ENCODE results near the gene PRPF4.

The PRPF4 gene

GRCh38 chr9:113306566-113306965, 31.1 kb downstream of the PRPF4 start:
- Histone ChIP-seq H3K4me3 (no peak overlapping the region), H3K27ac (no peak overlapping the region)

DNA sequence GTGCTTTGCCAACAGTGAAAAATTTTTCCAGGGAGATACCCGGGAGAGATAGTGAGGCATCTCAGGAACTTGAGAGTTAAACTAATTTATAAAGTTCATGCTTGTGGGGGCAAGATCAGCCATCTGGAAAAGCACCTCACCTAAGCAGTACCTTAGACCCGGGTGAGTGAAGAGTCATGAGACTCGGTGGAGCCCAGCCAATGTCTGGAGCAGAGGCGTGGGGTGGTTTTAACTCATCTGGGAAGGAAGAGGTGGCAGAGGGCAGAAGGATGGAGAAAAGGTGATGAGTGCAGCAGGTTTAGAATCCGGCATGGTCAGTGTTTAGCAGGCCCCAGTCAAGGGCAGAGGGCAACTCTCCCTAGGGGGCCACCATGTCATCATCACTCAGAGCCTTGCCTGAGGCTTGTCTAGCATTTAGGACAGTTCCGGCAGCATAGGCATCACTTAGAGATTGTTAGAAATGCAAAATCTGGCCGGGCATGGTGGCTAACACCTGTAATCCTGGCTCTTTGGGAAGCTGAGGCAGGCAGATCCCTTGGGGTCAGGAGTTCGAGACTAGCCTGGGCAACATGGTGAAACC, 32.0 kb downstream of the PRPF4 start:
- no peak overlapping the region for H3K4me3 ChIP-seq
- no peak overlapping the region for H3K27ac ChIP-seq

DNA sequence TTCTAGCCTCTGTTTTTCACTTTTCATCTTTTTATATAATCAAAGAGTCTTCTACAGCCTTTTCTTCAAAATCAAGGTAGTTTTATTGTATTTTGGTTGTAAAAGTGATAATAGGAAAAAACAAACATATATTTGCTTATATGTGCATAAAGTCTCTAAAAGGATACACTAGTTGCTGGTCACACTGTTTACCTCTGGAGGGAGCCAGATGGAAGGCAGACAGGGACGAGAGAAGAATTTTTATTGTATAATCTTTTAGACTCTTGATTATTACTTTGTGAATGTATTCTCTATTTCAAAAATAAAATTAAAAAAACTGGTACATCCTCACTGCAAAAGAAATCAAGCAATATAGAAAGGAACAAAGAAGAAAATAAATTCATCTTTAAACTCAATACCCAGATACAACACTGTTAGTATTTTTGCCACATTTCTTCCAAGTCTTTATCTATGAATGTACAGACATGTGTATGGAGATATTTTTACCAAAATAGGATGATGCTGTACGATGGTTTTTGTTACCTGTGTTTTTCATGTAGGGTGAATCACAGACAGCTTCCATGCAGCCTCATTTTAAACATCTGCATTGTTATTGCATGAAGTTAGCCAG, 33.9 kb downstream of the PRPF4 start:
- H3K27ac ChIP-seq = no peak overlapping the region

DNA sequence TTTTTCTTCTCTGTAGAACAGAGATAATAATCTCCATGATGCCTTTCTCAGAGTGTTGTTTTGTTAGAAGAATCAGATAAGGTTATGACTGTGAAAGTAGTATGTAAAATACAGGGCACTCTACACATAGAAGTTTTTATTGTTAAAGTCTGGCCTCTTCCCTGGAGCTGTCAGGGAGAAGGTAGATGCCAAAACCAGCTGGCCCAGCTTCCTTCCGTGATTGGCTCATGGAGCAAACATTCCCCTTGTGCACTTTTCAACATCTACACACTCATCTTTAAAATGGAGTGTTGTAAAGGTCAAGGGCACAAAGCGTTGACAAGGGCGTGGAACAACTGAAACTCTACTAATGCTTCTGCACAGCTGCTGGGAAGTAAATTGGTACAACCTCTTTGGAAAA, 35.1 kb downstream of the PRPF4 start:
- H3K4me3 ChIP-seq = no peak overlapping the region
- peak overlapping the region in 1 of 21 experiments; percentile 5 for H3K27ac ChIP-seq

More for the DNA sequence above, 33.9 kb downstream of the PRPF4 start:
- no peak overlapping the region for H3K4me3 ChIP-seq

- H3K4me3 ChIP-seq = no peak overlapping the region
- no peak overlapping the region for H3K27ac ChIP-seq
Observed at GRCh38 chr9:113311961-113312360, 36.5 kb downstream of the PRPF4 start.

- H3K4me3 ChIP-seq = no peak overlapping the region
- H3K27ac ChIP-seq = no peak overlapping the region
Observed at GRCh38 chr9:113313261-113313660, 37.8 kb downstream of the PRPF4 start.

DNA sequence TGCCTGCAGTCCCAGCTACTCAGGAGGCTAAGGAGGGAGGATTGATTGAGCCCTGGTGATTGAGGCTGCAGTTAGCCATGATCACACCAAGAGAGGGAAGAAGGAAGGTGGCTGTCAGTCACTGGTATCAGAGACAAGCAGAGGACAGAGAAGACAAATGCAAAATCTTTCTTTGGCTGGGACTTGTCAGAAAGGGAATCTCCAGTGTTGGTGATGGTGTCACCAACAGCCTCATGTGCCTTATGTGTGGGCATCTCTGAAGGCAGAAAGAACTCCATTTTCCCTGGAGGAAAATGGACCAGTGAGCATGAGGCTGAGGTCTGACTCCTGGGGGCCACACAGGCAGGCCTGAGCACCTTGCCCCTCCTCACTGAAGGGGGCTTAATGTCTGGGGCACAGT, 39.8 kb downstream of the PRPF4 start:
- H3K27ac ChIP-seq = no peak overlapping the region

DNA sequence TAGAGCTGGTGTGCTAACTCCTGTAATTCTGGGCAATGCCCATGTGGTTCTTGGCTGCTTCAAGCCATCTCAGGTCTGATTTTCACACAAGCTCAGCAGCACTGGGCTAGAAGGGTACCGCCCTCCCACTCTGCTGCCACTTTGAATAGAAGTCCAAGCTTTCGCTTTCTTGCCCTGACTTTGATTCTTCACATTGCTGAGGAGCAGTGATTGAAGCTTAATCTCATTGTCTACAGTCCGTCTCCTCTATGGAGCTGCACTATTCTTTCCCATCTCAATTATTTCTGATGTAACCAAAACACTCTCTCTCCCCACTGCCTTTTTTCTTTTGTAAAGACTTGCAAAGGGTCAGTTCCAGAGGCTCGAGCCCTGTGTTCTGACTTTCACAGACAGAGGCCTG, 40.6 kb downstream of the PRPF4 start:
- Histone ChIP-seq H3K4me3 (no peak overlapping the region), H3K27ac (no peak overlapping the region)

More for the DNA sequence above, 39.8 kb downstream of the PRPF4 start:
- no peak overlapping the region for H3K4me3 ChIP-seq

DNA sequence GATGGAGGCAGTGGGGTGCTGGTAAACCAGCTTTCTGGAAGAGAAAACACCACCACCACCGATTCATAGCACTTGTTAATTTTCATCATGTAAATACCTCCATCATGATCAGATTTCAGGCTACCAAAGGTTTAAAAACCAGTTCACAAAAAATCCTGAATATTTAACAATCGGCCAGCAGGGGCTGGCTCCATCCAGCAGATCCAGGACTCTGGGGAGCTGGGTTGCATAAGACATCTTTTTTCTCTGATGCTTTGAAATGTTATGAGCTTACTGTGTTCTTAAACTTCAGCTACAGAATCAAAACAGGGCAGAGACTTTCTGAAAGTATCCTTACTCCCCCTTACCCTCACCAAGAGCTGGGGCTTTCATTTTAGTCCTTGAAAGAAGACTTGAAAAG, 42.3 kb downstream of the PRPF4 start:
- H3K27ac ChIP-seq = no peak overlapping the region
- no peak overlapping the region for H3K4me3 ChIP-seq

GRCh38 chr9:113319054-113319453, 43.6 kb downstream of the PRPF4 start:
- no peak overlapping the region for H3K27ac ChIP-seq
- no peak overlapping the region for H3K4me3 ChIP-seq

GRCh38 chr9:113320051-113320450, 44.6 kb downstream of the PRPF4 start:
- no peak overlapping the region for H3K4me3 ChIP-seq

DNA sequence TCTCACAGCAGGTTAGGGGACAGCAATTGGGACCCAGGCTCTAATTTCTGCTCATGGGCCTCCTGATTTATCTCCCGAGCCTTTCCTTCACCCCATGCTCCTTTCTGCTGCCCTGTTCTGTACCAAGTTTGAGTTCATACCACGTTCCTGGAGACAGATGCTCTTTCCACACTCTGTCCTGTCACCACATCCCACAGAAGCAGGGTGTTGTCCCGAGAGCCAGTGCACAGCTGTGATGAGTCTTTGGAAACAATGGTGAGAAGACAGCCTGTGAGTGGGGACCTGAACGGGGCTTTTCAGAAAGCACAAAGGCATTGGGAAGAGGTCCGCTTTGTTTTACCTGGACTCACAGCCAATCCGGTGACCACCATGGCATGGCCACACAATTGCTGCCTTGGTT, 47.2 kb downstream of the PRPF4 start:
- H3K4me3 ChIP-seq = no peak overlapping the region
- no peak overlapping the region for H3K27ac ChIP-seq

More at GRCh38 chr9:113320051-113320450, 44.6 kb downstream of the PRPF4 start:
- H3K27ac ChIP-seq = no peak overlapping the region

GRCh38 chr9:113326230-113326629, 50.8 kb downstream of the PRPF4 start:
- no peak overlapping the region for H3K27ac ChIP-seq
- H3K4me3 ChIP-seq = no peak overlapping the region

DNA sequence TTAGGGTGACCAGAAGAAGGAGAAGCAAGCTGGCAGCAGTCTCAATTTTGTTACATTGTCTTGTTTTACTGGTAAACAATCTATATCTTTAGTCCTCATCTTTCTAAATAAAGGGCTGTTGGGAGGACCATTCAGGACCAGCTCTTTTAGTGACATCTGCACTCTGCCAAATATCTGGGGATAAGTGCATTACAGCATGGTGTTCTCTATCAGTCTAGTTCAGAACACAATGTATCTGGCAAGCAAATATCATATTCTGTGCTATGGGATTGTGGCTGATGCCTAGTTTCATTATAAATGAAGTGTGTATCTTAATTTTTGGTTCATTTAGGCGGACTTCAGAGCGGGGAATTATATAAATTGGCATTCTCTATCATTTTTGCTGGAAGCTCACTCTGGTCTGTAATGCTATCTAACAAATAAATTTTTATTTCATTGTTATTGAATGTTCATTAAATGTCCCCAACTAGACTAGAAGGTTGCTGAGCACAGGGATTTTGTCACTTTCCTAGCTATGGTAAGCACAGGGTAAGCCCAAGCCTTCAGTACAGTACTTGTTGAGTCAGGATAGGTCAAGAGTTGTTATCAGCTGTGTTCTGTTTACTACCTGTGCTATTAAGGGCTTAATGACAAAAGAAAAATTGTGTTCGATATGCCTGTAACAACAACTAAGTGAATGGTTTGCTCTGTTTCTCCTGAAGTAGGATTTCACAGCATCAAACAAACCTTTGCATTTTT, 52.8 kb downstream of the PRPF4 start:
- Histone ChIP-seq H3K4me3 (no peak overlapping the region), H3K27ac (no peak overlapping the region)

DNA sequence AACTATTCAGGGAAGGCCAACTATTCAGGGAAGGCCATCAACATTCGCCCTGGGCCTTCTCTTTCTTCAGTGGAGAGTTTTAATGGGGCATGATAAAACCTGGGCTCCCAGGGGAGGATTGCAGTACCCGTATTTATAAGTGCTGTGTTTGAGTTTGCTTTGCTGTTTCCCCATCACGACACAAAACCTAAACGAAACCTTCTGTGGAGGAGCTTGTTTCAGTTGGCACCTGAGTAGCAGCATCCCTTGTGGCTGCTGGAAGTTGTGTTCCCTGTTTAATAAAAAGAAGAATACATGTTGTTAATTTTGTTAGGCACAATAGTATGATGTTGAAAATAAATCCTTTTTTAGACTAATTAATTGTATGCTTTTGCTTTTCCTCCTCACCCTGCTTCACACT, 56.3 kb downstream of the PRPF4 start:
- no peak overlapping the region for H3K27ac ChIP-seq
- no peak overlapping the region for H3K4me3 ChIP-seq

GRCh38 chr9:113337714-113338113, 62.3 kb downstream of the PRPF4 start:
- Histone ChIP-seq H3K27ac (no peak overlapping the region), H3K4me3 (no peak overlapping the region)

- Histone ChIP-seq H3K27ac (peak within 1 kb of the TSS in 18 of 21 experiments; percentile 43 to 86 (median 70)), H3K4me3 (peak within 1 kb of the TSS; percentile 46 to 66 (median 60))
Observed at GRCh38 chr9:113340011-113340699, 64.7 kb downstream of the PRPF4 start, which contains the start of gene WDR31. Gene WDR31, minus strand, starts transcription at chr9:113340275. Its CDS starts 8,253 bp downstream, at chr9:113332022.

GRCh38 chr9:113341712-113342410, 66.4 kb downstream of the PRPF4 start:
- no peak overlapping the region for H3K4me3 ChIP-seq
- peak overlapping the region in 15 of 21 experiments; percentile 0 to 81 (median 56) for H3K27ac ChIP-seq

Measured in skin epidermis (tissue), 12 donors.